DND-41 (cell line): ENCODE results near the gene JAZF1.

Source experiments
- EZH2 ChIP-seq: IDR thresholded peaks from 3 replicates; pipeline ENCODE4 v1.6.1; 2012; ENCODE audit warnings: borderline replicate concordance, low read depth, mild to moderate bottlenecking, moderate library complexity, low read length, inconsistent platforms; ENCODE audit not compliant: severe bottlenecking
- TF ChIP-seq, protein P1 (sequence below): IDR thresholded peaks from 2 replicates; pipeline ENCODE4 v1.5.1; 2012; ENCODE audit warnings: borderline replicate concordance, low read length, moderate library complexity, mild to moderate bottlenecking; ENCODE audit not compliant: poor library complexity, severe bottlenecking; ENCODE audit errors: extremely low read depth

DNA sequence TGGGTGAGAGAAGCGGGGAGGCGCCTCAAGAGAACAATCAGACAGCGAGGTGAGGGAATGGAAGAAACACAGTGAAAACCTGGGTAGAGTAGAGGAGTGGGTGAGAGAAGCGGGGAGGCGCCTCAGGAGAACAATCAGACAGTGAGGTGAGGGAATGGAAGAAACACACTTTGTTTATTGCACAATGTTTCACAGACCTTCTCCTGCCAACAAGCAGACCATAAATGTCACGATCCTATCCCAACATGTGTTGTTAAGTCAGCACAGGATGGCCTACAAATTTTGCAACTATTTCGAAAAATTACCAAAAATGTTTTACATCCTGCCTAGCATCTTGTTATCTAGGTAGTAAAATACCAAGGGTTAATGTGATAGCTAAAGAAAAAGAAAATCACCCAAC is 115.3 kb downstream of the JAZF1 start:
- TF ChIP-seq, protein P1, sequence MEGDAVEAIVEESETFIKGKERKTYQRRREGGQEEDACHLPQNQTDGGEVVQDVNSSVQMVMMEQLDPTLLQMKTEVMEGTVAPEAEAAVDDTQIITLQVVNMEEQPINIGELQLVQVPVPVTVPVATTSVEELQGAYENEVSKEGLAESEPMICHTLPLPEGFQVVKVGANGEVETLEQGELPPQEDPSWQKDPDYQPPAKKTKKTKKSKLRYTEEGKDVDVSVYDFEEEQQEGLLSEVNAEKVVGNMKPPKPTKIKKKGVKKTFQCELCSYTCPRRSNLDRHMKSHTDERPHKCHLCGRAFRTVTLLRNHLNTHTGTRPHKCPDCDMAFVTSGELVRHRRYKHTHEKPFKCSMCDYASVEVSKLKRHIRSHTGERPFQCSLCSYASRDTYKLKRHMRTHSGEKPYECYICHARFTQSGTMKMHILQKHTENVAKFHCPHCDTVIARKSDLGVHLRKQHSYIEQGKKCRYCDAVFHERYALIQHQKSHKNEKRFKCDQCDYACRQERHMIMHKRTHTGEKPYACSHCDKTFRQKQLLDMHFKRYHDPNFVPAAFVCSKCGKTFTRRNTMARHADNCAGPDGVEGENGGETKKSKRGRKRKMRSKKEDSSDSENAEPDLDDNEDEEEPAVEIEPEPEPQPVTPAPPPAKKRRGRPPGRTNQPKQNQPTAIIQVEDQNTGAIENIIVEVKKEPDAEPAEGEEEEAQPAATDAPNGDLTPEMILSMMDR: no peak
- TF ChIP-seq EZH2: no peak
